ENCODE data around the gene SPATS2L. TPM values are rescaled to one million over a fixed set of nuclear protein-coding genes. Genes with fewer than 3 reads are reported as not detected.

The SPATS2L gene
- total RNA-seq, 1 experiment from 2014 or later, result 47.3 TPM

DNA sequence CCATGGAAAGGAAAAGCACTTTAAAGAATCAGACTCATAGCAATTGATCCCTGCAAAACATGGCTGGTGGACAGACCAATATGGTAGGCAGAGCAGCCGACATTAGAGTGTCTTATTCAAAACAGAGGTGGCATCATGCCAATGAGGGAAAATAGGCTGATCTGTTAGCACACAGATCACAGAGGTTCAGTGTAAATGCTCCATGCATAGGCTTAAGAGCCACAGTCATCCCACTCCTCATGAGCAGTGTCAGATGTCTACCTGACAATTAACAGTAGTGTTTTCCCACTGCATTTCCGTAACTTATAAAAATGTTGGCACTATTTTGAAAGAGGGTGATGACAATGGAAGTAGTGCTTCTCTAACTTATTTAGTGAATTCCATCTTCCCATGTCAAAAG lies 86.7 kb downstream of the SPATS2L start:
- H3K9me3 ChIP-seq (ENCODE audit: control insufficient read depth, low read depth, low read length), result no peaks in the 10 kb centered on the region
- no peak overlapping the region for H2BK12ac ChIP-seq (ENCODE audit: insufficient read length, low read depth, low read length)
- H4K20me1 ChIP-seq (ENCODE audit: control insufficient read depth, insufficient read depth, insufficient read length), result no peaks in the 10 kb centered on the region
- Mint-ChIP-seq H3K27me3 (ENCODE audit: low read depth) (no peaks in the 10 kb centered on the region), H3K27ac (no peak overlapping the region; a peak in 1 of 7 replicates), H3K4me3 (no peak overlapping the region), H3K4me1 (peaks cover 23 to 30% of the 10 kb centered on the region in 2 experiments), H3K36me3 (ENCODE audit: insufficient read depth in 1 of 3, low read depth in 3 of 3) (peaks cover 33 to 42% (median 34%) of the 10 kb centered on the region in 3 experiments), H3K9me3 (no peaks in the 10 kb centered on the region; a peak in 1 of 5 replicates)
- H3K23ac ChIP-seq (ENCODE audit: insufficient read length, low read depth, low read length), result no peak overlapping the region
- H2AK5ac ChIP-seq (ENCODE audit: insufficient read length, low read length), result no peak overlapping the region
- H2BK15ac ChIP-seq (ENCODE audit: low read depth, low read length), result no peak overlapping the region
- WGBS (ENCODE audit: extremely low coverage, insufficient read length, low lambda C conversion rate), result no CpG with 5 or more reads among the region's 2 CpGs
- TF ChIP-seq, protein P1, sequence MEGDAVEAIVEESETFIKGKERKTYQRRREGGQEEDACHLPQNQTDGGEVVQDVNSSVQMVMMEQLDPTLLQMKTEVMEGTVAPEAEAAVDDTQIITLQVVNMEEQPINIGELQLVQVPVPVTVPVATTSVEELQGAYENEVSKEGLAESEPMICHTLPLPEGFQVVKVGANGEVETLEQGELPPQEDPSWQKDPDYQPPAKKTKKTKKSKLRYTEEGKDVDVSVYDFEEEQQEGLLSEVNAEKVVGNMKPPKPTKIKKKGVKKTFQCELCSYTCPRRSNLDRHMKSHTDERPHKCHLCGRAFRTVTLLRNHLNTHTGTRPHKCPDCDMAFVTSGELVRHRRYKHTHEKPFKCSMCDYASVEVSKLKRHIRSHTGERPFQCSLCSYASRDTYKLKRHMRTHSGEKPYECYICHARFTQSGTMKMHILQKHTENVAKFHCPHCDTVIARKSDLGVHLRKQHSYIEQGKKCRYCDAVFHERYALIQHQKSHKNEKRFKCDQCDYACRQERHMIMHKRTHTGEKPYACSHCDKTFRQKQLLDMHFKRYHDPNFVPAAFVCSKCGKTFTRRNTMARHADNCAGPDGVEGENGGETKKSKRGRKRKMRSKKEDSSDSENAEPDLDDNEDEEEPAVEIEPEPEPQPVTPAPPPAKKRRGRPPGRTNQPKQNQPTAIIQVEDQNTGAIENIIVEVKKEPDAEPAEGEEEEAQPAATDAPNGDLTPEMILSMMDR (conservative IDR thresholded peaks at IDR 0.05), result no peak
- H3K14ac ChIP-seq (ENCODE audit: insufficient read depth, low read length), result no peak overlapping the region
- H4K5ac ChIP-seq (ENCODE audit: insufficient read length, low read depth, low read length), result no peak overlapping the region
- peaks cover 4% of the 10 kb centered on the region; the same call in 1 of the 2 replicates for H3K4me1 ChIP-seq (ENCODE audit: insufficient read depth, low read length)
- H3K79me2 ChIP-seq (ENCODE audit: insufficient read depth, low read length), result 0 out of 2 replicates have a peak, but pooled peaks cover 2% of the 10 kb centered on the region
- H4K8ac ChIP-seq (replicated peaks; ENCODE audit: insufficient read length, low read depth, low read length), result no peak overlapping the region
- H3K27me3 ChIP-seq (ENCODE audit: insufficient read depth, low read length), result no peaks in the 10 kb centered on the region
- H3K23me2 ChIP-seq (ENCODE audit: insufficient read length, low read depth, low read length, poor library complexity, severe bottlenecking), result no peaks in the 10 kb centered on the region
- H3K4me2 ChIP-seq (ENCODE audit: insufficient read depth, insufficient read length, low read length), result no peak overlapping the region
- H3K9ac ChIP-seq (ENCODE audit: extremely low read depth, insufficient read length, low read length), result no peak overlapping the region
- no peak overlapping the region for H3T11ph ChIP-seq (ENCODE audit: low read length)
- H2BK20ac ChIP-seq (ENCODE audit: low read depth, low read length, poor library complexity, severe bottlenecking), result no peak overlapping the region
- no peak overlapping the region for H3K18ac ChIP-seq (ENCODE audit: insufficient read length, low read depth, low read length)
- H3K4ac ChIP-seq (ENCODE audit: low read depth, low read length), result no peak overlapping the region
- no peak overlapping the region for H4K91ac ChIP-seq (ENCODE audit: insufficient read length, low read depth, low read length)
- no peak overlapping the region for H2AFZ ChIP-seq (ENCODE audit: low read length)
- no peak overlapping the region for H3K56ac ChIP-seq (ENCODE audit: insufficient read length, low read depth, low read length)
- peaks cover 4% of the 10 kb centered on the region for H3K79me1 ChIP-seq (ENCODE audit: insufficient read depth, low read depth, low read length, poor library complexity, severe bottlenecking)
- no peak overlapping the region for H3K27ac ChIP-seq (ENCODE audit: insufficient read length, low read depth, low read length)
- no peak overlapping the region for H2BK5ac ChIP-seq (ENCODE audit: insufficient read length, low read length)
- H2BK120ac ChIP-seq (ENCODE audit: low read depth, low read length, poor library complexity, severe bottlenecking), result no peak overlapping the region
- DNase-seq, result no peak
